ENCODE measurements around the gene PSMB5.

PSMB5 gene

GRCh38 chr14:23066855-23067744 lies 32.4 kb upstream of the PSMB5 start:
- no peak for TF ChIP-seq CTCF (IDR thresholded peaks at IDR 0.05; ENCODE audit: low read depth, low read length)
- no peak overlapping the region for H3K4me3 ChIP-seq (ENCODE audit: low read depth, low read length)

GRCh38 chr14:23066368-23066767 lies 31.7 kb upstream of the PSMB5 start:
- no peak overlapping the region for H3K4me3 ChIP-seq (ENCODE audit: low read depth, low read length)
- no peak for TF ChIP-seq CTCF (IDR thresholded peaks at IDR 0.05; ENCODE audit: low read depth, low read length)

GRCh38 chr14:23063601-23064000 lies 28.9 kb upstream of the PSMB5 start:
- no peak overlapping the region for H3K4me3 ChIP-seq (ENCODE audit: low read depth, low read length)
- no peak for TF ChIP-seq CTCF (IDR thresholded peaks at IDR 0.05; ENCODE audit: low read depth, low read length)

- no peak for TF ChIP-seq CTCF (IDR thresholded peaks at IDR 0.05; ENCODE audit: low read depth, low read length)
- H3K4me3 ChIP-seq (ENCODE audit: low read depth, low read length): no peak overlapping the region
Measured at GRCh38 chr14:23062002-23062401, 27.3 kb upstream of the PSMB5 start.

- TF ChIP-seq CTCF (IDR thresholded peaks at IDR 0.05; ENCODE audit: low read depth, low read length): no peak
- H3K4me3 ChIP-seq (ENCODE audit: low read depth, low read length): no peak overlapping the region
Measured at GRCh38 chr14:23060536-23061260, 26.0 kb upstream of the PSMB5 start.

GRCh38 chr14:23058654-23059504 lies 24.2 kb upstream of the PSMB5 start:
- TF ChIP-seq CTCF (IDR thresholded peaks at IDR 0.05; ENCODE audit: low read depth, low read length): no peak
- no peak overlapping the region for H3K4me3 ChIP-seq (ENCODE audit: low read depth, low read length)

All from WI38 (cell line).